Activated T-helper 1 cell treated with anti-CD3 and anti-CD28 coated beads, Interleukin-12 subunit alpha, Interleukin-12 subunit beta, Interleukin-2, Interleukin-4 antibody, amounts not matched to agents 30 ng/mL and 10 ng/mL and 1 ng/mL, durations not matched to agents 14 hours and 24 hours and 36 hours (primary cell): Measurements from ENCODE around the gene MARCHF11. TPM values are rescaled to one million over a fixed set of nuclear protein-coding genes. Genes with fewer than 3 reads are reported as not detected.

Experiments used
- DNase-seq: peaks from one replicate; pipeline ENCODE4 v3.0.0; 2021; ENCODE audit warnings: low spot score
- H3K27ac Mint-ChIP-seq: one replicate; pipeline ENCODE4 v1.8.0; 2021; ENCODE audit warnings: mild to moderate bottlenecking, mixed read lengths
- H3K27me3 Mint-ChIP-seq: one replicate; pipeline ENCODE4 v1.8.0; 2022; ENCODE audit warnings: mild to moderate bottlenecking, moderate library complexity, mixed read lengths; ENCODE audit not compliant: insufficient read depth
- H3K36me3 Mint-ChIP-seq: one replicate; pipeline ENCODE4 v1.8.0; 2021; ENCODE audit warnings: low read depth, mixed read lengths
- H3K4me1 Mint-ChIP-seq: one replicate; pipeline ENCODE4 v1.8.0; 2021; ENCODE audit warnings: low read depth, mixed read lengths
- H3K4me3 Mint-ChIP-seq: one replicate; pipeline ENCODE4 v1.8.0; 2021; ENCODE audit warnings: mild to moderate bottlenecking, moderate library complexity, mixed read lengths
- H3K9me3 Mint-ChIP-seq: one replicate; pipeline ENCODE4 v1.8.0; 2021; ENCODE audit warnings: mixed read lengths
- intact Hi-C: fragments of 100-400 bp; cut with micrococcal nuclease; formaldehyde crosslinking; loops from one replicate; pipeline ENCODE4 v1.15.1; 2024
- total RNA-seq: library from RNA; stranded (reverse); gene quantifications from 2 replicates; pipeline ENCODE4 v1.2.3, GENCODE V29; 2022

Gene MARCHF11
- total RNA-seq, 1 donor from 2014 or later = not detected

GRCh38 chr5:16033187-16033925 is 146.2 kb downstream of the MARCHF11 start:
- Mint-ChIP-seq H3K9me3 (peaks cover 5% of the 10 kb centered on the region), H3K27me3 (no peaks in the 10 kb centered on the region), H3K36me3 (no peaks in the 10 kb centered on the region), H3K4me3 (no peak overlapping the region), H3K4me1 (no peaks in the 10 kb centered on the region), H3K27ac (no peak overlapping the region)
- intact Hi-C loops = no loop called here
- no peak for DNase-seq

GRCh38 chr5:16028708-16029107 is 150.9 kb downstream of the MARCHF11 start:
- Mint-ChIP-seq H3K9me3 (peaks cover 5% of the 10 kb centered on the region), H3K36me3 (no peaks in the 10 kb centered on the region), H3K27ac (no peak overlapping the region), H3K4me3 (no peak overlapping the region), H3K4me1 (no peaks in the 10 kb centered on the region), H3K27me3 (no peaks in the 10 kb centered on the region)
- intact Hi-C loops = no loop called here
- DNase-seq = no peak

GRCh38 chr5:16025681-16026080 is 153.9 kb downstream of the MARCHF11 start:
- Mint-ChIP-seq H3K9me3 (peaks cover 5% of the 10 kb centered on the region), H3K4me3 (no peak overlapping the region)

GRCh38 chr5:16018970-16019369 is 160.6 kb downstream of the MARCHF11 start:
- no peak overlapping the region for H3K4me3 Mint-ChIP-seq
- no peaks in the 10 kb centered on the region for H3K36me3 Mint-ChIP-seq
- H3K9me3 Mint-ChIP-seq = peaks cover 4% of the 10 kb centered on the region
- no peak overlapping the region for H3K27ac Mint-ChIP-seq
- H3K4me1 Mint-ChIP-seq = no peaks in the 10 kb centered on the region
- intact Hi-C loops = no loop called here
- DNase-seq = no peak
- H3K27me3 Mint-ChIP-seq = no peaks in the 10 kb centered on the region

More at GRCh38 chr5:16025681-16026080, 153.9 kb downstream of the MARCHF11 start:
- Mint-ChIP-seq H3K4me1 (no peaks in the 10 kb centered on the region), H3K27ac (no peak overlapping the region), H3K36me3 (no peaks in the 10 kb centered on the region), H3K27me3 (no peaks in the 10 kb centered on the region)
- intact Hi-C loops = no loop called here
- no peak for DNase-seq

GRCh38 chr5:16017720-16018119 is 161.9 kb downstream of the MARCHF11 start:
- no peak for DNase-seq
- no peak overlapping the region for H3K27ac Mint-ChIP-seq
- intact Hi-C loops = no loop called here
- no peaks in the 10 kb centered on the region for H3K27me3 Mint-ChIP-seq
- peaks cover 7% of the 10 kb centered on the region for H3K9me3 Mint-ChIP-seq
- H3K36me3 Mint-ChIP-seq = no peaks in the 10 kb centered on the region
- no peaks in the 10 kb centered on the region for H3K4me1 Mint-ChIP-seq
- no peak overlapping the region for H3K4me3 Mint-ChIP-seq
